ENCODE data around the gene CDKAL1. TPM values are rescaled to one million over a fixed set of nuclear protein-coding genes. Genes with fewer than 3 reads are reported as not detected.

Gene CDKAL1
- total and polyA plus RNA-seq, 10 of the 15 experiments (the other 5 are each of a cell fraction or from before 2014, with no cell fraction given) = 10.7 to 26.9 (median 17.3) TPM

GRCh38 chr6:20773822-20774221, 239.6 kb downstream of the CDKAL1 start:
- in situ Hi-C loops (cut with MboI) = no loop called here

More at GRCh38 chr6:20773822-20774221, 239.6 kb downstream of the CDKAL1 start:
- SMC1A ChIA-PET (ENCODE audit: uncharacterized antibody, unreplicated experiment) = interaction anchor here (0.9 to 1.1 kb wide), 2 partner anchors 41 to 155 kb away, joined by 3 read pairs; no protein-coding TSS in a partner anchor
- ATAC-seq (no peak), DNase-seq (ENCODE audit: low read depth, low spot score) (no peak), FAIRE-seq (no peak)
- no peak overlapping the region for H2AFZ ChIP-seq (ENCODE audit: control insufficient read depth, low read depth, low read length)
- no peak overlapping the region for H3K4me3 ChIP-seq
- RAD21 ChIA-PET (ENCODE audit: unreplicated experiment) = no interaction called here
- H3K27ac ChIP-seq (ENCODE audit: control insufficient read depth, insufficient read depth) = no peak overlapping the region
- intact Hi-C loops (cut with micrococcal nuclease; ENCODE audit: unreplicated experiment) = no loop called here
- 100% methylated on average over 1 of the region's 1 CpG for WGBS (ENCODE audit: insufficient coverage, insufficient replicate concordance, low lambda C conversion rate, missing lambda C conversion rate)
- H3K79me2 ChIP-seq (ENCODE audit: control insufficient read depth, insufficient read depth, low read length) = no peaks in the 10 kb centered on the region
- H3K36me3 ChIP-seq (ENCODE audit: control insufficient read depth in 2 of 2, insufficient read depth in 2 of 2, low read length in 1 of 2) = no peaks in the 10 kb centered on the region; a peak in 1 of 4 replicates
- no TSS peak for BruUV-seq (replicated peaks)
- no peaks in the 10 kb centered on the region for H3K4me1 ChIP-seq (ENCODE audit: control insufficient read depth, insufficient read depth, low read length)
- H3K9ac ChIP-seq (ENCODE audit: control insufficient read depth, insufficient read depth, low read length) = no peak overlapping the region
- no peaks in the 10 kb centered on the region for H3K27me3 ChIP-seq (replicated peaks in 1 of 2; ENCODE audit: control insufficient read depth in 2 of 2, insufficient read depth in 2 of 2, low read length in 1 of 2)
- H4K20me1 ChIP-seq (ENCODE audit: control insufficient read depth, insufficient read depth) = no peaks in the 10 kb centered on the region
- POLR2A ChIA-PET = no interaction called here
- CTCF ChIA-PET = interaction anchor here (1.9 kb wide), 1 partner anchor 210 kb away, joined by 6 read pairs; no protein-coding TSS in a partner anchor
- TF ChIP-seq SIN3A (IDR thresholded peaks at IDR 0.05; ENCODE audit: low read depth, low read length) = no peak
- no peak for TF ChIP-seq E2F8 (IDR thresholded peaks at IDR 0.05; ENCODE audit: low read depth, partially characterized antibody)
- TF ChIP-seq BCL11A (IDR thresholded peaks at IDR 0.05; ENCODE audit: low read depth, low read length) = no peak
- TF ChIP-seq GATAD2B (conservative IDR thresholded peaks at IDR 0.05; ENCODE audit: low read depth) = no peak
- no peak for TF ChIP-seq MXI1 (IDR thresholded peaks at IDR 0.05; ENCODE audit: low read depth, low read length)
- TF ChIP-seq MTA3 (IDR thresholded peaks at IDR 0.05; ENCODE audit: borderline replicate concordance, low read length) = no peak
- no peak for TF ChIP-seq ASH2L (IDR thresholded peaks at IDR 0.05; ENCODE audit: borderline replicate concordance, low read depth)
- TF ChIP-seq BMI1 (IDR thresholded peaks at IDR 0.05; ENCODE audit: borderline replicate concordance) = no peak
- no peaks in the 10 kb centered on the region for H3K9me3 ChIP-seq (replicated peaks; ENCODE audit: control insufficient read depth, insufficient read depth, low read length)
- H3K4me2 ChIP-seq (ENCODE audit: control insufficient read depth, insufficient read depth) = no peak overlapping the region
